Activated effector memory CD4-positive, alpha-beta T cell treated with anti-CD3 and anti-CD28 coated beads, Interleukin-2, amount 50 U/mL, for 16 hours (primary cell): ENCODE data around the gene FABP3.

ENCODE experiments used
- DNase-seq: peaks from one replicate; pipeline ENCODE4 v3.0.0-alpha.2; 2020

FABP3 gene

GRCh38 chr1:31371121-31371959 is 1.5 kb downstream of the FABP3 start:
- no peak for DNase-seq

- DNase-seq: no peak
Observed at GRCh38 chr1:31370565-31370964, 2.3 kb downstream of the FABP3 start.

GRCh38 chr1:31370021-31370420 is 2.9 kb downstream of the FABP3 start:
- no peak for DNase-seq

GRCh38 chr1:31368611-31369107 is 4.2 kb downstream of the FABP3 start:
- no peak for DNase-seq

- DNase-seq: no peak
Observed at GRCh38 chr1:31366796-31367195, 6.1 kb downstream of the FABP3 start.

GRCh38 chr1:31364561-31365250 is 8.2 kb downstream of the FABP3 start:
- DNase-seq: no peak

GRCh38 chr1:31362032-31362431 is 10.8 kb downstream of the FABP3 start:
- no peak for DNase-seq

- no peak for DNase-seq
Observed at GRCh38 chr1:31361607-31362006, 11.3 kb downstream of the FABP3 start.

GRCh38 chr1:31356427-31356826 is 16.4 kb downstream of the FABP3 start:
- no peak for DNase-seq

GRCh38 chr1:31354283-31354682 is 18.6 kb downstream of the FABP3 start:
- DNase-seq: no peak

GRCh38 chr1:31348449-31348848 is 24.4 kb downstream of the FABP3 start:
- no peak for DNase-seq

- DNase-seq: no peak
Observed at GRCh38 chr1:31346785-31347184, 26.1 kb downstream of the FABP3 start.

GRCh38 chr1:31345635-31346034 is 27.2 kb downstream of the FABP3 start:
- no peak for DNase-seq

- DNase-seq: no peak
Observed at GRCh38 chr1:31344503-31344902, 28.4 kb downstream of the FABP3 start.

GRCh38 chr1:31336687-31337467 is 36.0 kb downstream of the FABP3 start:
- DNase-seq: no peak

GRCh38 chr1:31335007-31335406 is 37.9 kb downstream of the FABP3 start:
- no peak for DNase-seq

GRCh38 chr1:31327381-31327780 is 45.5 kb downstream of the FABP3 start:
- no peak for DNase-seq

GRCh38 chr1:31326461-31326860 is 46.4 kb downstream of the FABP3 start:
- DNase-seq: no peak

GRCh38 chr1:31324992-31325391 is 47.9 kb downstream of the FABP3 start:
- DNase-seq: no peak

- DNase-seq: no peak
Observed at GRCh38 chr1:31324093-31324492, 48.8 kb downstream of the FABP3 start.

- DNase-seq: no peak
Observed at GRCh38 chr1:31318146-31318545, 54.7 kb downstream of the FABP3 start.

GRCh38 chr1:31315902-31316301 is 57.0 kb downstream of the FABP3 start:
- DNase-seq: no peak
